Loucy (cell line): ENCODE measurements around the gene SPNS3.

Source experiments
- H2AFZ ChIP-seq: fragments of 200-600 bp; sonication (generic); 2 replicates; pipeline ENCODE4 v1.6.0; 2016; ENCODE audit warnings: antibody characterized with exemption, mild to moderate bottlenecking, low read length, moderate library complexity
- H3F3A ChIP-seq: fragments of 200-600 bp; 2 replicates; pipeline ENCODE4 v1.6.0; 2016; ENCODE audit warnings: antibody characterized with exemption, low read depth, mild to moderate bottlenecking
- H3K27me3 ChIP-seq: fragments of 200-600 bp; sonication (generic); 2 replicates; pipeline ENCODE4 v1.6.1; 2014; ENCODE audit warnings: low read length, mild to moderate bottlenecking; ENCODE audit not compliant: insufficient read depth, poor library complexity, severe bottlenecking
- H3K36me3 ChIP-seq: fragments of 200-600 bp; sonication (generic); 2 replicates; pipeline ENCODE4 v1.6.1; 2016; ENCODE audit warnings: low read length; ENCODE audit not compliant: insufficient read depth
- H3K4me1 ChIP-seq: fragments of 200-600 bp; sonication (generic); 2 replicates; pipeline ENCODE4 v1.5.1; 2014; ENCODE audit warnings: low read length, mild to moderate bottlenecking; ENCODE audit not compliant: insufficient read depth, poor library complexity, severe bottlenecking
- H3K4me2 ChIP-seq: fragments of 200-600 bp; sonication (generic); 2 replicates; pipeline ENCODE4 v1.6.0; 2014; ENCODE audit warnings: antibody characterized with exemption, low read length, low read depth, mild to moderate bottlenecking; ENCODE audit not compliant: poor library complexity, severe bottlenecking
- H3K4me3 ChIP-seq: fragments of 200-600 bp; sonication (generic); 2 replicates; pipeline ENCODE4 v1.5.1; 2014; ENCODE audit warnings: low read length, mild to moderate bottlenecking, mixed read lengths; ENCODE audit not compliant: poor library complexity, severe bottlenecking
- H3K79me2 ChIP-seq: fragments of 200-600 bp; sonication (generic); 2 replicates; pipeline ENCODE4 v1.6.1; 2014; ENCODE audit warnings: low read length; ENCODE audit not compliant: insufficient read depth
- H3K9ac ChIP-seq: fragments of 200-600 bp; sonication (generic); 2 replicates; pipeline ENCODE4 v1.6.0; 2014; ENCODE audit warnings: mild to moderate bottlenecking, low read depth, low read length, moderate library complexity; ENCODE audit not compliant: poor library complexity, severe bottlenecking
- H3K9me2 ChIP-seq: fragments of 200-600 bp; sonication (generic); replicated peaks from 2 replicates; pipeline ENCODE4 v1.6.1; 2016; ENCODE audit warnings: low read depth, low read length, mixed read lengths
- H3K9me3 ChIP-seq: fragments of 200-600 bp; sonication (generic); 2 replicates; pipeline ENCODE4 v1.6.1; 2014; ENCODE audit warnings: mild to moderate bottlenecking, antibody characterized with exemption, low read length, low read depth; ENCODE audit not compliant: insufficient read depth
- H4K20me1 ChIP-seq: fragments of 200-600 bp; sonication (generic); 2 replicates; pipeline ENCODE4 v1.6.0; 2014; ENCODE audit warnings: antibody characterized with exemption, low read length, mild to moderate bottlenecking; ENCODE audit not compliant: insufficient read depth, poor library complexity, severe bottlenecking
- EZH2phosphoT487 ChIP-seq: fragments of 200-600 bp; IDR thresholded peaks from 2 replicates; pipeline ENCODE4 v1.6.1; 2018; ENCODE audit warnings: antibody characterized with exemption, mild to moderate bottlenecking, moderate library complexity, borderline replicate concordance
- TF ChIP-seq, protein P1 (sequence below): fragments of 200-600 bp; sonication (generic); conservative IDR thresholded peaks from 2 replicates; pipeline ENCODE4 v1.5.1; 2014; ENCODE audit warnings: mild to moderate bottlenecking, antibody characterized with exemption, low read length

Gene SPNS3

DNA sequence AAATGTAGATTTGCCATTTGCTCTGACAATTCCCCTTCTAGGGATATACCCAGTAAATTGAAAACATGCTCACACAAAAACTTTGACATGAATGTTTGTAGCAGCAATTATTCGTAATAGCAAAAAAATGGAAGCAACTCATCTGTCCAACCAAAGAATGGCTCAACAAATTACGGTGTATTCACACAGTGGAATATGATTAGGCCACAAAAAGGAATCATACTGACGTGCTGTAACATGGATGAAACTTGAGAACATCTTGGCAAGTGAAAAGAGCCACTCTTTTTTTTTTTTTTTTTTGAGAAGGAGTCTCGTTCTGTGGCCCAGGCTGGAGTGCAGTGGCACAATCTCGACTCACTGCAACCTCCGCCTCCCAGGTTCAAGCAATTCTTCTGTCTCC is 24.1 kb upstream of the SPNS3 start:
- Histone ChIP-seq H4K20me1 (no peaks in the 10 kb centered on the region), H3K4me1 (no peaks in the 10 kb centered on the region), H3K9ac (no peak overlapping the region), H3F3A (no peaks in the 10 kb centered on the region; the same call in 1 of the 2 replicates), H3K4me3 (no peak overlapping the region), H3K27me3 (no peaks in the 10 kb centered on the region), H3K9me3 (no peaks in the 10 kb centered on the region), H3K36me3 (no peaks in the 10 kb centered on the region), H2AFZ (no peak overlapping the region), H3K4me2 (no peak overlapping the region), H3K9me2 (no peaks in the 10 kb centered on the region), H3K79me2 (no peaks in the 10 kb centered on the region)
- TF ChIP-seq, protein P1, sequence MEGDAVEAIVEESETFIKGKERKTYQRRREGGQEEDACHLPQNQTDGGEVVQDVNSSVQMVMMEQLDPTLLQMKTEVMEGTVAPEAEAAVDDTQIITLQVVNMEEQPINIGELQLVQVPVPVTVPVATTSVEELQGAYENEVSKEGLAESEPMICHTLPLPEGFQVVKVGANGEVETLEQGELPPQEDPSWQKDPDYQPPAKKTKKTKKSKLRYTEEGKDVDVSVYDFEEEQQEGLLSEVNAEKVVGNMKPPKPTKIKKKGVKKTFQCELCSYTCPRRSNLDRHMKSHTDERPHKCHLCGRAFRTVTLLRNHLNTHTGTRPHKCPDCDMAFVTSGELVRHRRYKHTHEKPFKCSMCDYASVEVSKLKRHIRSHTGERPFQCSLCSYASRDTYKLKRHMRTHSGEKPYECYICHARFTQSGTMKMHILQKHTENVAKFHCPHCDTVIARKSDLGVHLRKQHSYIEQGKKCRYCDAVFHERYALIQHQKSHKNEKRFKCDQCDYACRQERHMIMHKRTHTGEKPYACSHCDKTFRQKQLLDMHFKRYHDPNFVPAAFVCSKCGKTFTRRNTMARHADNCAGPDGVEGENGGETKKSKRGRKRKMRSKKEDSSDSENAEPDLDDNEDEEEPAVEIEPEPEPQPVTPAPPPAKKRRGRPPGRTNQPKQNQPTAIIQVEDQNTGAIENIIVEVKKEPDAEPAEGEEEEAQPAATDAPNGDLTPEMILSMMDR = no peak
- TF ChIP-seq EZH2phosphoT487 = no peak

DNA sequence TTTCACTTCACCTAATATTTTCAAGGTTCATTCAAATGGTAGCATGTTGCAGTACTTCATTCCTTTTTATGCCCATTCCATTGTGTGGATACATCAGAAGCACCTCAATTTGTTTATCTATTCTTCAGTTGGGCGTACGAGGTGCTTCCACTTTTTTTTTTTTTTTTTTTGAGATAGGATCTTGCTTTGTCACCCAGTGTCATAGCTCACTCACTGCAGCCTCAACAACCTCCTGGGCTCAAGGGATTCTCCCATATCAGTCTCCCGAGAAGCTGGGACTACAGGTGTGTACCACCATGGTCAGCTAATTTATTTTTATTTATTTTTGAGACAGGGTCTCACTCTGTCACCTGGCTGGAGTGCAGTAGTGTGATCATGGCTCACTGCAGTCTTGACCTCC is 22.5 kb upstream of the SPNS3 start:
- no peak overlapping the region for H3K4me2 ChIP-seq
- H3K79me2 ChIP-seq = no peaks in the 10 kb centered on the region
- no peak overlapping the region for H3K9ac ChIP-seq
- H3K9me3 ChIP-seq = no peaks in the 10 kb centered on the region
- H3F3A ChIP-seq = no peaks in the 10 kb centered on the region; the same call in 1 of the 2 replicates
- H3K27me3 ChIP-seq = no peaks in the 10 kb centered on the region
- H3K9me2 ChIP-seq = no peaks in the 10 kb centered on the region
- no peak overlapping the region for H2AFZ ChIP-seq
- H4K20me1 ChIP-seq = no peaks in the 10 kb centered on the region
- H3K4me3 ChIP-seq = no peak overlapping the region
- H3K36me3 ChIP-seq = no peaks in the 10 kb centered on the region
- no peak for TF ChIP-seq EZH2phosphoT487
- TF ChIP-seq, protein P1 = no peak
- no peaks in the 10 kb centered on the region for H3K4me1 ChIP-seq

DNA sequence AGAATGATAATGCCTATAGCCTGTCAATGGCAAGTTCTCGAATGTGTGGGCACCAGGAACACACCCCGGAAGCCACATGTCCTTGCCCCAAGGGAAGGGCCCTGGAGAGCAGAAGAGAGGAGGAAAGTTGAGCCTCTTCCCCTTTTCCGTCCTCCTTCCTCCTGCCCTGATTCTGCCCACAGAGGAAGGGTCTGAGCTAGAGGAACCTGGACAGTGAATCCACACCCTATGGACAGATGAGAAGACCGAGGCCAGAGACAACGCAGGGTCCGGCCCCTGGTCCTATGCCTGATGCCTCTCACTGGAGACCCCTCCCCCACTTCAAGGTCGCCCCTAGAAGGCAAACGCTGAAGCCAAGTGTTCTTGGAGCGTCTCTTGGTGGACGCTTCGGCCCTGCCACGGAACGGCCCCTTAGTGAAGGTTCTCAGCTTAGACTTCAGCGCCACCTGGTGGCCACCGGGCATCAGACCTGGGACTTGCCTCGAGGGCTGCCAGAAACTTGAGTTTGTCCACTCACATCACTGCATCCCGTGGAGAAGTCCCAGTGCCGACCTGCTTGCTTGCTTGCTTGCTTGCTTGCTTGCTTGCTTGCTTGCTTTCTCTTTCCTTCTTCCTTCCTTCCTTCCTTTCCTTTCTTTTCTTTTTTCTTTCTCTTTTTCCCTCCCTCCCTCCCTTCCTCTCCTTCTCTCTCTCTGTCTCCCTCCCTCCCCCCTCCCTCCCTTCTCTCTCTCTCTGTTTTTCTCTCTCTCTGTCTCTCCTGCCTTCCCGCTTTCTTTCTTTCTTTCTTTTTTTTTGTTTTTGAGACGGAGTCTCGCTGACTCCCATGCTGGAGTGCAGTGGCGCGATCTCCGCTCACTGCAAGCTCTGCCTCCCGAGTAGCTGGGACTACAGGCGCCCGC is 20.6 kb upstream of the SPNS3 start:
- no peaks in the 10 kb centered on the region for H3K9me3 ChIP-seq
- peak overlapping the region; percentile 57 for H3K4me2 ChIP-seq
- no peaks in the 10 kb centered on the region for H4K20me1 ChIP-seq
- H3K36me3 ChIP-seq = no peaks in the 10 kb centered on the region
- no peaks in the 10 kb centered on the region for H3K79me2 ChIP-seq
- H3F3A ChIP-seq = no peaks in the 10 kb centered on the region; the same call in 1 of the 2 replicates
- no peak for TF ChIP-seq EZH2phosphoT487
- TF ChIP-seq, protein P1 = peak; percentile 88
- H2AFZ ChIP-seq = peak overlapping the region; percentile 72
- no peaks in the 10 kb centered on the region for H3K9me2 ChIP-seq
- no peak overlapping the region for H3K9ac ChIP-seq
- no peaks in the 10 kb centered on the region for H3K27me3 ChIP-seq
- peak overlapping the region; percentile 17 for H3K4me3 ChIP-seq
- H3K4me1 ChIP-seq = no peaks in the 10 kb centered on the region
